OCI-LY7 (cell line): Measurements from ENCODE around the gene PHEX.

Experiments used
- EZH2phosphoT487 ChIP-seq: fragments of 200-600 bp; sonication (generic); IDR thresholded peaks from 2 replicates; pipeline ENCODE4 v1.6.1; 2018; ENCODE audit warnings: low read depth, borderline replicate concordance, mild to moderate bottlenecking, mixed run types, antibody characterized with exemption, low read length, moderate library complexity, mixed read lengths
- TF ChIP-seq, protein P1 (sequence below): fragments of 200-600 bp; sonication (generic); conservative IDR thresholded peaks from 2 replicates; pipeline ENCODE4 v1.5.1; 2014; ENCODE audit warnings: mild to moderate bottlenecking, antibody characterized with exemption, low read length, moderate library complexity, mixed read lengths

DNA sequence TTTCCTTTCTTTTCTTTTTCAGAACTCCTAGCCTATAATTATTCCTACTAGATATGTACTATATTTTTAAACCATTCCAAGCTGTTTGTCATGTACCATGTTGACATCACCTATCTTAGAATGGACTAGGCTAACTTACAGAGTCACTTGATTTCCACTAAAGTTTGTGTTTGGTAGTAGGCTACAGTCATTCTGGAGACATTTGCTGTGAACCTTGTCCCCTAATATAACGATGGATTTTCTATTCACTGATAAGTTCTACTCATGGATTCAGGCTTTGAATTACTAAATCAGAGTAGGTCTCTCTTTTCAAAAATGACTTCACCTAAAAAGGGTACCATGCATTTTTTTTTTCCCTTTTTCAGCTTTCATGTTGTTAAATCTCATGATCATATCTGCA lies 93.4 kb downstream of the PHEX start:
- TF ChIP-seq, protein P1, sequence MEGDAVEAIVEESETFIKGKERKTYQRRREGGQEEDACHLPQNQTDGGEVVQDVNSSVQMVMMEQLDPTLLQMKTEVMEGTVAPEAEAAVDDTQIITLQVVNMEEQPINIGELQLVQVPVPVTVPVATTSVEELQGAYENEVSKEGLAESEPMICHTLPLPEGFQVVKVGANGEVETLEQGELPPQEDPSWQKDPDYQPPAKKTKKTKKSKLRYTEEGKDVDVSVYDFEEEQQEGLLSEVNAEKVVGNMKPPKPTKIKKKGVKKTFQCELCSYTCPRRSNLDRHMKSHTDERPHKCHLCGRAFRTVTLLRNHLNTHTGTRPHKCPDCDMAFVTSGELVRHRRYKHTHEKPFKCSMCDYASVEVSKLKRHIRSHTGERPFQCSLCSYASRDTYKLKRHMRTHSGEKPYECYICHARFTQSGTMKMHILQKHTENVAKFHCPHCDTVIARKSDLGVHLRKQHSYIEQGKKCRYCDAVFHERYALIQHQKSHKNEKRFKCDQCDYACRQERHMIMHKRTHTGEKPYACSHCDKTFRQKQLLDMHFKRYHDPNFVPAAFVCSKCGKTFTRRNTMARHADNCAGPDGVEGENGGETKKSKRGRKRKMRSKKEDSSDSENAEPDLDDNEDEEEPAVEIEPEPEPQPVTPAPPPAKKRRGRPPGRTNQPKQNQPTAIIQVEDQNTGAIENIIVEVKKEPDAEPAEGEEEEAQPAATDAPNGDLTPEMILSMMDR = no peak
- TF ChIP-seq EZH2phosphoT487 = no peak
